OCI-LY1 (cell line): ENCODE data around the gene PID1.

ENCODE experiments used
- CTCF ChIP-seq: fragments of 200-600 bp; sonication (generic), shearing (Covaris generic); IDR thresholded peaks from 2 replicates; pipeline ENCODE4 v1.5.1; 2017; ENCODE audit warnings: mild to moderate bottlenecking, antibody characterized with exemption, low read length, moderate library complexity, mixed read lengths
- EZH2 ChIP-seq: fragments of 200-600 bp; sonication (generic), shearing (Covaris generic); IDR thresholded peaks from 2 replicates; pipeline ENCODE4 v1.8.0; 2017; ENCODE audit warnings: borderline replicate concordance, mixed run types, mild to moderate bottlenecking, antibody characterized with exemption, low read length, moderate library complexity, mixed read lengths

GRCh38 chr2:229022071-229022470 is 249.0 kb downstream of the PID1 start:
- TF ChIP-seq CTCF (no peak), EZH2 (no peak)
